GM19023 (cell line): Measurements from ENCODE around the gene RFX2.
"Not testable (repeated sequence)": the region's sequence is repeated elsewhere in the genome, so short reads cannot be mapped to it uniquely, and the experiment has no call there.

Experiments
- ATAC-seq: cut with Tn5 transposase; IDR thresholded peaks from one replicate; pipeline ENCODE4 v1.9.1; 2021; ENCODE audit warnings: mild to moderate bottlenecking, moderate library complexity; ENCODE audit not compliant: unreplicated experiment

Gene RFX2

DNA sequence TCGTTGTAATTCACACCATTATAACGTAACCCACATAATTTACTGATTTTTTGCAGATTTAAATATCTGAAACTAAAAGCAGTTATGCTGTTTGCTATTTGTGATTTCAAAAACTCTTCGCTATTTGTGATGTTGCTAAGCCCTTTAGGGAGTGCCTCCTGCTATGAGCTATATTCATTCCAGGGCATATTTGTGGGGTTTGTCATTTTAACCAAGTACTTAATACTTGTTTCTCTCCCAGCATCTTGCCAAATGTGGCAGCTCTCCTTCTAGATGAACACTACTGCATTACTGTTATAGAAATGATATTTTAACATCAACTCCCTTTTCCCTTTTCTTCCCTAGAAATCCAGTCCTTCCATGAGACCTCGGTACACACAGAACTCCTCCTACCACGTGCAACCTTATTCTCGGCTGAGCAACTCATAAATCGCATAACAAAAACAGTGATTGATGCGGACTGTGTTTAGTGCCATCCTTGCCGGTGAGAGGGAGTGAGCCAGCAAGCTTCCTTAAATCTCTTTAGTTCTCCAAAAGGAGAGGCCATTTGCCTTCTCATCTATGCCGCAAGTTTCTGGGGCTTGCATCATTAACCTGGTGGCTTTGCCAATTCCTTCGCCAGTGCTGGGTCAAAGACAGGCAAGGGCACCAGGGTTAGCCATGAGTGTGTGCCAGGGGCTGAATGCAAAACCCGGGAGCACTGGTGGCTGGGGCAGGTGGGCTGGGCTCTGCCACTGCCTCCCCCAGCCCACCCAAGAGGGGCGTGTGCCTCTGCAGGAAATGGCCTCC, 33.4 kb downstream of the RFX2 start:
- no peak for ATAC-seq

DNA sequence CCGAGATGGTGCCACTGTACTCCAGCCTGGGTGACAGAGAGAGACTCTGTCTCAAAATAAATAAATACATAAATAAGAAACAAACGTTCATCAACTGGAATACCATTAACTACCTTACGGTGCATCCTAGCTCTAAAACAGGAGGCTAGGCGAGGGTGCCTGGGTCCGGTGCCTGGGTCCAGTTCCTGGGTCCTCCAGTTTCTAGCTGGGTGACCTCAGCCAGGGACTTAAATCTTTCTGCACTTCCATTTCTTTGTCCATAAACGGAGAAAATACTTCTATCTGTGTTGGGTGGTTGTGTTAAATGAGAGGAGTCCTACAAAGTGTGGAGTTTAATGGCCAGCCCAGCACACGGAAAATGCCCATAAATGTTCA, 34.0 kb downstream of the RFX2 start:
- no peak for ATAC-seq

- ATAC-seq: no peak
Measured at GRCh38 chr19:6074709-6075403, 35.4 kb downstream of the RFX2 start.

DNA sequence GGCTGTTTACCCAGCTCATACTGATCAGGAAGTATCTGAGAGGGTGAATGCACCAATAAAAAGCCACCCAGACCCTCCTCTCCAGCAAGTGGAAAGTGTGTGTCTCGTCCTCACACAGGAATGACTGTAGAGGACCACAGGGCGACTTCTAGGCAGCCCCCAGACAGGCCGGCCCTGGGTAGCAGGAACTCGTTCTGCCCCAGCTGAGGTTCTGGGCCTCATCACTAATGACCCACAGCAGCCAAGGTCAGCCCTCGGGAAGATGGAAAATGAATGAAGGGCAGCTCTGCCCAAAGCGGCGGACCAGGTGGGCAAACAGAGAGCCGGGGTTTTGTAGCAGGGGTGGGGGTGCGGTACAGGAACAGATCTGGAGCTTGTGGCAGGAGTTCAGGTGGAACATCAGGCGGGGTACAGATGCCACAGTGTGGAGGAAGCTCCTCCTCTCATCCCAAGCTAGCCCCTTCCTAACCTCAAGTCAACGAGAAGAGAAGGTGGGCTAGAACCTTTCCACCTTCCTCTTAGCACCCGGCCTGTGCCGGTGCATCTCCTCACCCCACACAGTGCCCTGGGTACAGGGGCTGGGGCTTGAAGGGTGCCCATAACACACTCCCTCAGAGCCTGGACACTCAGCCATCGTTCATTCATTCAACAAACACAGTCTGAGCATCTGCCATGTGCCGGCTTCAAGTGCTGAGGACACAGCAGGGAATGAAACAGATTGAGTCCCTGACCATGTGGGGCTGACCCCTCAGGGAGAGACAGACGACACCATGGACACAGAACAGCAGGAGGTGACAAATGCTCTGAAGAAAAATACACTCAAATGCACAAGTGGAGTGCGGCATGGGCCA, 36.2 kb downstream of the RFX2 start:
- no peak for ATAC-seq

GRCh38 chr19:6073233-6073632, 37.1 kb downstream of the RFX2 start:
- not testable (repeated sequence) for ATAC-seq

- ATAC-seq: no peak
Measured at GRCh38 chr19:6071875-6072274, 38.4 kb downstream of the RFX2 start.

DNA sequence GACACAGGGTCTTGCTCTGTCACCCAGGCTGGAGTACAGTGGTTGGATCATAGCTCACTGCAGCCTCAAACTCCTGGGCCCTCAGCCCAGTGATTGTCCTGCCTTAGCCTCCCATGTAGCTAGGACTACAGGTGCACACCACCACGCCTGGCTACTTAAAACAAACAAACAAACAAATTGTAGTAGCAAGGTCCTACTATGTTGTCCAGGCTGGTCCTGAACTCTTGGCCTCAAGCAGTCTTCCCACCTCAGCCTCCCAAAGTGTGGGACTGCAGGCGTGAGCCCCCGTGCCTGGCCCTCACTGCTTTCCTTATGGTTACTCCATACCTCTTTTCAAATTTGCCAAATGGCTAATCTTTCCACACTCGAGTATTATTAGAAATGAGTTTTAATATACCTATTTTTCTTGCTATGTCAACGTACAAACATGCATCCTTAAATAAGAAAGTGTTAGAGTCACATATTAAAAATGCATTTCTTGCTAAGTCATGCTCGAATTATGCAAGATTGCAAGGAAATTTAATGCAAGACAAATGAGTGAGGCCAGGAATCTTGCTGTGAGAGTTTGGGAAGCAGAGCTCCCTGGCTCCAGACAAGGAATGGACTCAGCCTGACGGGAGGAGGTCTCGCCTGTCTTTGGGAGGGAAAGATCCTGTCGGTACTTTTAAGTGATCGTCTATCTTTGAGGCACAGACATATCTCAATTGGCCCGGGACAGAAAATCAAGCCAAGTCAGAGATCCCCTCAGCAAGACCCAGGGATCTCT, 39.4 kb downstream of the RFX2 start:
- no peak for ATAC-seq

DNA sequence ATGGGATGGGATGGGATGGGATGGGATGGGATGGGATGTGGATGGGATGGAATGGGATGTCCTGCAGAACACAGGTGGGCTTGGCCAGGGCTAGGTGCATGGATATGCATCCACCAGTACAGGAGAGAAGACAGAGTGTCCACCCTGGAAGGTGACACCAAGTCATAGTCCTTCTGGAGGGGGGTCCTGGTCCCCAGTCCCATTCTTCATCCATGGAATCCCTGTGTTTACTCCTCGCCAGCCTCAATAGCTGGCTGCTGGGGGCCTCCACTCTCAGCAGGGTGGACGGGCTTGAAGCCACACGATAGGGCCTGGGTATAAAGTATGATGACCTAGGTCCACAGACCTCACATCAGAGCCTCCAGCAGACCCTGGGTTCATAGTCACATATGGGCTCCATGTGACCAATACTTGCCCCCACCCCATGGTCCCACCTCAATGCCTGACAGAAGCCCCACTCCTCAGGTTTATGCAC, 40.1 kb downstream of the RFX2 start:
- no peak for ATAC-seq

DNA sequence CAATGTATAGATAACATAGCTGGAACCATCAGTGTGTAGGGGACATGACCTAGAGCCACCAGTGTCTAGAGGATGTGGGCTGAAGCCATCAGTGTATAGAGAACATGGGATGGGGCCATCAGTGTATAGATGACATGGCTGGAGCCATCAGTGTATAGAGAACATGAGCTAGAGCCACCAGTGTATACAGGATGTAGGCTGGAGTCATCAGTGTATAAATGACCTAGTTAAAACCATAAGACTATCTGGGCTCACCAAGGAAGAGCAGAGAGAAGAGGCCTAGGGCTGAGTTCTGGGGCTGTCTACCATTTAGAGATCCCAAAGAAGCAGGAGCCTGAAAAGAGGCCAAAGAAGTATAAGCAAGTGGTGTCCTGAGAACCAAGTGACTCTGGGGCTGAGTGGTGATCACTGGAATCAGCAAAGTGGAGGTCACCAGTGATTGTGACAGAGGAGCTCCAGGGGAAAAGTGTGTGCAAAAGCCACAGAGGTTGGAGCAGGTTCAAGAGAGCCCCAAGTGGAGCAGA, 41.0 kb downstream of the RFX2 start:
- no peak for ATAC-seq

DNA sequence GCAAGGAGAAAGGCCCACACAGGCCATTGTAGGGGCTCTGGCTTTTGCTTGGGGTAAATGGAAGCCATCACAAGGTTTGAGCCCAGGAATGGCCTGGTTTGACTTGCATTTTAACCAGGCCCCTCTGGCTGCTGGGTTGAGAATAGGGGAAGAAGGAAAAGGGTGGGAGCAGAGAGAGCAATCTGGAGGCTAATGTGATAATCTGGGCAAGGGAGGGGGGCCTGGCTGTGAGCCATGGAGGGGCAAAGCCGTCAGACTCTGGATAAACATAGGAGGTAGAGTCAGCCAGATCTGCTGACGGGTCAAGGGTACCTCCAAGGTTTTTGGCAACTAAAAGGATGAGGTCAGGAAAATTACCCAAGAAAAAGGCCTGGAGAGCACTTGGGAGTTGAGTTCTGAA, 41.6 kb downstream of the RFX2 start:
- no peak for ATAC-seq

GRCh38 chr19:6067975-6068374, 42.3 kb downstream of the RFX2 start:
- ATAC-seq: no peak

- ATAC-seq: no peak
Measured at GRCh38 chr19:6066661-6067646, 43.3 kb downstream of the RFX2 start.

DNA sequence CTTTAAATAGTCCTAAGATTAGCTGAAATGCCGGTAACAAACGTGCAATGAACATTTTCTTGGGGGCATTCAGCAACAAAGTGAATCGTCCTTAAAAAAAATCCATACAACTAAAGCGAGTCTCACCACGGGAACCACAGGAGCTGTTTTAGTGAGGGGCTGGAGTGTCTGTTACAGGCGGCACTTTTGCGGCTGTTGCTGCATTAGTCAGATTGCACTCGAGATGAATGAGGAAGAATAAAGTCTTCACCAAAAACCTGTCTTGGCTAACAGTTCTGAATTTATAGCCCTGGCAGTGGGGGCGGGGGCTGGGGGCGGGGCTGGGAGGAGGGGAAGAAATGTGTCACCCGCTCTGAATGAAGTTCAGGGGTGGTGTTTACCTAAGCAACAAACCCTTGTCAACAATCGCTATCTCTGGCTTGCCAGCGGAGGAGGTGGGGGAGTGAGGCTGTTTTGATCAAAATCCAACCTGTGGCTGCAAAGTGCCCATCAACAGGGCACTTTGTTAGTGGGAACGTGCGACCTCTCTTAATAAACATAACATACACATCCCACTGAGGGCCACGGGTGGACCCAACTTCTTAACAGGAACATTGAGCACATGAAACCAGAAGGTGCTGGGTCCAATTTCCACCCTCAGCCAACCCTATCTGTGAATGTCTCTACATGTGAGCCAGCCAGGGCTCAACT, 44.5 kb downstream of the RFX2 start:
- no peak for ATAC-seq

DNA sequence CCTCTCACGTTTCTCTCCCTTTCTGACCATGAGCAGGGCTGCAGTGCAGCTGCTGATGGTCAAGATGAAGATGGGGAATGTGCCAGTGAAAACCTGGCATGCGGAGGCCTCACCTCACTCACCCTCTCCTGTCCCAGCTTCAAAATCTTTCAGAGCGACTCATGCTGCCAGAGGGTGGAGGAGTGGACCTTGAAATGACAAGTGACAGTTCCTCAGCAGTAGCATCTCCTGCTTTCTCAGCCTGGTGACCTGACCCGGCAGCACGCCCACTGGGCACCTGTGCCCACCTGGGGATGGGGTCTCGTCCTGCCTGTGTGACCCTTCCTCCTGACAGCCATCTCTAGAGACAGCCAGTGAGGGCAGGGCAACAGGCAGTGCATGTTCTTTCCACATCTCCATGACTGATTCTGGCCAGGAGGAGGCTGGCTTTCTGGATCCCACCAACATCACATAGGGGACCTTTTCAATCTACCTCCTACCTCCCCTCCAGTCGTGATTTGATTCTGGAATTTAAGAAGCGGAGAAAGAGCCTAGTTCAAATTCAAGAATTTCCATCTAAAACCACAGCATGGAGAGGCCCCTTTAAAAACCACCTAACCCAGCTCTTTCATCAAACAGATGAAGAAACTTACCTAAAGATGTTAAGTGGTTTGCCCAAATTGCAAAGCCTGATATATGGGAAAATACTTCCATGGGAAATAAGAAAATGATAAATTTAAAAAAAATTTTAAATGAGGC, 45.8 kb downstream of the RFX2 start:
- ATAC-seq: no peak

DNA sequence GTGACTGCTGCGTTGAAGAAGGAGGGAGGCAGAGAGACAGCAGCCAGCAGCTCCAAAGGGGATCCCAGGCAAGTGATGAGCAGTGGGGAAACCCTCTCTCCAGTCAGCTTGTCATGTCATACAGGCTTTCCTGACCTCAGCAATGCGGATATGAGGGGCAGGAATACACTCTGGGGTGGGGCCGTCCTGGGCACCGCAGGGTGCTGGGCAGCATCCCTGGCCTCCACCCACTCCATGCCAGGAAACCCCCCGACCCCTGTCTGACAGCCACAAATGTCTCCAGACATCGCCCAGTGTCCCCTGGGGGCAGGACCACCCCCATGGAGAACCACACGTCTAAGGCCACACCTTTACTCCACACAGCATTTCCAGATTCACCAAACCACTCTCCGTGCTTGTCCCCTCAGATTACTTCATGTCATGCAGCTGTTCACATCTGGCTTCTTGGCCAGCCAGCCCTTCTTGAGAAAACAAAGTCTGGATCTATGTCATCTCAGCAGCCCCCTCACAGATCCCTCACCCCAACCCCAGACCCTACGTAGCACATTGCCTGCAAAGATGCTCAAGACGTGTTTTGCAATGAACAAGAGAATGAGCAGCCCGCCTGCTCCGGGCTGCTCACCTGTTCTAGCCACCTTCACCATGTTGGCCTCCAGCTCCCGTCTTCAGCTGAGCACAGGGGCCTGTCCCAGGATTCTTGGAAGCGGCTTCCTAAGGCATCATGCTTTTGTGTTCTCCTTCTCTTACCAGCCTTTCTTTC, 46.5 kb downstream of the RFX2 start:
- ATAC-seq: no peak

- no peak for ATAC-seq
Measured at GRCh38 chr19:6062961-6063575, 47.2 kb downstream of the RFX2 start.

- ATAC-seq: no peak
Measured at GRCh38 chr19:6062274-6062673, 48.0 kb downstream of the RFX2 start.
